CMK (cell line): Measurements from ENCODE around the gene SEMA7A.

ENCODE experiments used
- DNase-seq: peaks from one replicate; pipeline ENCODE4 v3.0.0-alpha.2; 2010; ENCODE audit warnings: low read depth

The SEMA7A gene

GRCh38 chr15:74387141-74387541, 46.6 kb downstream of the SEMA7A start:
- no peak for DNase-seq

GRCh38 chr15:74386496-74387140, 47.1 kb downstream of the SEMA7A start:
- no peak for DNase-seq

GRCh38 chr15:74385733-74386132, 48.0 kb downstream of the SEMA7A start:
- no peak for DNase-seq

- DNase-seq = no peak
Observed at GRCh38 chr15:74384881-74385643, 48.7 kb downstream of the SEMA7A start.

GRCh38 chr15:74384566-74384880, 49.2 kb downstream of the SEMA7A start:
- DNase-seq = no peak

- no peak for DNase-seq
Observed at GRCh38 chr15:74383695-74384565, 49.8 kb downstream of the SEMA7A start.

GRCh38 chr15:74383286-74383685, 50.5 kb downstream of the SEMA7A start:
- no peak for DNase-seq

- no peak for DNase-seq
Observed at GRCh38 chr15:74382004-74382816, 51.5 kb downstream of the SEMA7A start.

- no peak for DNase-seq
Observed at GRCh38 chr15:74381481-74381880, 52.3 kb downstream of the SEMA7A start.

- DNase-seq = no peak
Observed at GRCh38 chr15:74381190-74381453, 52.6 kb downstream of the SEMA7A start.

- DNase-seq = no peak
Observed at GRCh38 chr15:74380361-74381189, 53.2 kb downstream of the SEMA7A start.

- no peak for DNase-seq
Observed at GRCh38 chr15:74378848-74379247, 54.9 kb downstream of the SEMA7A start.

GRCh38 chr15:74377831-74378766, 55.7 kb downstream of the SEMA7A start:
- no peak for DNase-seq

- DNase-seq = no peak
Observed at GRCh38 chr15:74376825-74377581, 56.8 kb downstream of the SEMA7A start.

GRCh38 chr15:74376226-74376625, 57.5 kb downstream of the SEMA7A start:
- no peak for DNase-seq

- DNase-seq = no peak
Observed at GRCh38 chr15:74375303-74375693, 58.5 kb downstream of the SEMA7A start.

GRCh38 chr15:74374648-74375302, 59.0 kb downstream of the SEMA7A start:
- DNase-seq = no peak

GRCh38 chr15:74373731-74374647, 59.8 kb downstream of the SEMA7A start:
- peak; percentile 80 for DNase-seq
